Measurements from ENCODE around the gene TLR4.

Gene TLR4

DNA sequence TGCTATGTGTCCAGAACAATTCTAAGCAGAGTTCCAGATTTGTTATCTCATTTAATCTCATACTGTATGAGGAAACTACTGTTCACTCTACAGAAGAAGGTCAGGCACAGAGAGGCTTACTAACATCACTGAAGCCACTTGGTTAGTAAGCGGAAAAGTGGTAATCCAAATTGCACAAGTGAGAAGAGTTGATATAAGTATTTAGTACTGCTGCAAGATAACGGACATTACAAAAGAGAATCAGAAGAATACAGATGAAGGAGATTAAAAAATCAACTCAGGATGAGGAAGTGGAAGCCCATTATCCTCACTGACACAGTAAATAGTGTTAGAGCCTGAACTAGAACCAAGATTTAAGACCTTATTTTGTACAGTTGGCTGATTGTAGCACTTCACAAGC is 22.3 kb upstream of the TLR4 start:
- H3K36me3 ChIP-seq (ENCODE audit: control insufficient read depth, insufficient read depth, low read length), result no peaks in the 10 kb centered on the region
- no peak overlapping the region for H3K27ac ChIP-seq (ENCODE audit: insufficient read depth, low read depth, low read length, poor library complexity, severe bottlenecking)
- no peaks in the 10 kb centered on the region for H3K9me3 ChIP-seq (ENCODE audit: control insufficient read depth, low read length)
- no peaks in the 10 kb centered on the region for H3K4me1 ChIP-seq (ENCODE audit: control insufficient read depth, insufficient read depth, low read length)
- no peaks in the 10 kb centered on the region for H3K27me3 ChIP-seq (ENCODE audit: control insufficient read depth, insufficient read depth, low read length, poor library complexity, severe bottlenecking)
- 93 to 97% methylated on average over 2 of the region's 2 CpGs for WGBS, 2 experiments
- H3K4me3 ChIP-seq (ENCODE audit: insufficient read depth, low read depth, low read length), result no peak overlapping the region

DNA sequence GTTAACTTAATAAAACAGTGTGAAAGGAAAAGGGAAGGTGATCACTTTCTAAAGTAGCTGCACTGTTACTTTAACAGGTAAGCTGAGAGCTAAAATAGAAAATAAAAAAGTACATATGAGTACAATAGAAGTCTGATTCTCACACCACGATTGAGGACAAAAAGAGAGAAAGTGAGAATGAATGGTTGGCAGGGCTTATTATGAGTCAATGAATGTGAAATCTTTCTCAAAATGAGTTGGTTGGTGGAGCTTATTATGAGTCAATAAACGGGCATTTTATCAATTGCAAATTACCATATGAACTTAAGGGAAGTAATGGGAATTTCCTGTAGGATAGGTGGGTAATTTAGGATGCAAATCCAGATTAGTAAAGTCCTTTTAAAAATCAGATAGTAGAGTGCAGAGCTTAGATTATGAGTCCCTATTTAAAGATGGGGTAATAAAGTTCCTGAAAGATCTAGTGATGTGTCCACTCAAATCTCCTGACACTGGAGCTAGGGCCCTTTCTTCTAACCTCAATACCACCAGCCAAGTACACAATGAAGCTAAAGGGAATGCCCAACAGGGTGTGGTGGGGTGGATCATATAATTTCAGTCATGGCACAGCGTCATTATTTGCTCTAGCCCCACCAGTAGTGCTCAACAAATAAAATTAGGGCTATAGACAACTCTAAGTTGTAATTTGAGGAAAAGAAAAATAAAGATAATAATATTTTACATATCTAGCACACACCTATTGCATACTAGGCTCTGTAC is 21.1 kb upstream of the TLR4 start:
- 77 to 94% methylated on average over 1 to 3 of the region's 3 CpGs for WGBS, 2 experiments

DNA sequence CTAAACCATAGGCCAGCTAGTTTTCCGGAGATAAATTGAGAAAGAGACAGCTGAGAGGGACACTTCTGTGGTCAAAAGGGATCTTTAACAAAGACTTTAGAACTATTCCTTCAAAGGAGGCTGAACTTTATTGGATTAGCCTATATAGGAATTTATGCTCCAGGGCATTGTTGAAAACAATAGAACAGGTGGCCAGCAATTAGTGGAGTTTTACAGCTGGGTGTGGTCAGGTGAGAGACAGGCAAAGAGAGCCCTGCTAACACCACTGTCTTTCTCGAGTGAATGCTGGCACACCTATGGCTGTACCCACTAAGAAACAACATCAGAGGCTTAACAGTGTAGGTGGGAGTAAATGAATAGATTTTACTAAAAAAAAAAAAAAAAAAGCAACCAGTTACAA is 16.7 kb upstream of the TLR4 start:
- H3K4me3 ChIP-seq (ENCODE audit: insufficient read depth, low read depth, low read length), result no peak overlapping the region

More for the DNA sequence above, 21.1 kb upstream of the TLR4 start:
- H3K36me3 ChIP-seq (ENCODE audit: control insufficient read depth, insufficient read depth, low read length), result no peaks in the 10 kb centered on the region
- no peaks in the 10 kb centered on the region for H3K9me3 ChIP-seq (ENCODE audit: control insufficient read depth, low read length)
- no peaks in the 10 kb centered on the region for H3K4me1 ChIP-seq (ENCODE audit: control insufficient read depth, insufficient read depth, low read length)
- no peak overlapping the region for H3K27ac ChIP-seq (ENCODE audit: insufficient read depth, low read depth, low read length, poor library complexity, severe bottlenecking)
- H3K4me3 ChIP-seq (ENCODE audit: insufficient read depth, low read depth, low read length), result no peak overlapping the region
- H3K27me3 ChIP-seq (ENCODE audit: control insufficient read depth, insufficient read depth, low read length, poor library complexity, severe bottlenecking), result no peaks in the 10 kb centered on the region

DNA sequence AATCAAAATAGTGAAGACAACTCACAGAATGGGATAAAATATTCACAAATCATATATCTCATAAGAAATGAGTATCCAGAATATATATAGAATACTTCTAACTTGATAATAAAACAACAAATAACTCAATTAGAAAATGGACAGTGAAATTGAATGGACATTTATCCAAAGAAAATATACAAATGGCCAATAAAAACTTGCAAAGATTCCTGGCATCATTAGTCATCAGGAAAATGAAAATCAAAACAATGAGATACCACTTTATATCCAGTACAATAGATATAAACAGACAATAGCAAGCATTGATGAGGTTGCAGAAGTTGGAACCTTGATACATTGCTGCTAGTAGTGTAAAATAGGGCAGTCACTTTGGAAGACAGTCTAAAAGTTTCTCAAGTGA is 12.8 kb upstream of the TLR4 start:
- Histone ChIP-seq H3K36me3 (ENCODE audit: control insufficient read depth, insufficient read depth, low read length) (no peaks in the 10 kb centered on the region), H3K27me3 (ENCODE audit: control insufficient read depth, insufficient read depth, low read length, poor library complexity, severe bottlenecking) (no peaks in the 10 kb centered on the region), H3K4me3 (ENCODE audit: insufficient read depth, low read depth, low read length) (no peak overlapping the region), H3K4me1 (ENCODE audit: control insufficient read depth, insufficient read depth, low read length) (no peaks in the 10 kb centered on the region), H3K27ac (ENCODE audit: insufficient read depth, low read depth, low read length, poor library complexity, severe bottlenecking) (no peak overlapping the region), H3K9me3 (ENCODE audit: control insufficient read depth, low read length) (no peaks in the 10 kb centered on the region)

More for the DNA sequence above, 16.7 kb upstream of the TLR4 start:
- Histone ChIP-seq H3K4me1 (ENCODE audit: control insufficient read depth, insufficient read depth, low read length) (no peaks in the 10 kb centered on the region), H3K36me3 (ENCODE audit: control insufficient read depth, insufficient read depth, low read length) (no peaks in the 10 kb centered on the region), H3K9me3 (ENCODE audit: control insufficient read depth, low read length) (no peaks in the 10 kb centered on the region), H3K27me3 (ENCODE audit: control insufficient read depth, insufficient read depth, low read length, poor library complexity, severe bottlenecking) (no peaks in the 10 kb centered on the region), H3K27ac (ENCODE audit: insufficient read depth, low read depth, low read length, poor library complexity, severe bottlenecking) (no peak overlapping the region)
- WGBS, 2 experiments, result 74 to 78% methylated on average over 2 of the region's 2 CpGs

DNA sequence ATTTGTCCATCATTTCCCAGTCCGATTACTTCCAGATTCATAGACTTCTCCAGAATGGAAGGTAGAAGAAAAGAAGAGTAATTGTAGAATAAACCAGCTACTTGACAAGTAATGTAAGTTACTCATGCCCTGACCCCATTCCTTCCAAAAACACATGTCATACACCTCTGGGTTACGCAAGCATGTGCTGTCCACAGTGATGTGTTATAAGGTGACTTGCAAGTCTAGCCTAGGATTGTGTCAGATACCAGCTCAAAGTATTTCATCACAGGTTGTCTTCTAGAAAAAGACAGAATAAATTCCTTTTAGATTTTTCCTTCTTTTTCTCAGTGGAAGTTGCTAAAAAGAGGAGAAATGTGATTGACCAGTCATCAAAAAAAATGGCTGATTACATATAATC is 8.0 kb upstream of the TLR4 start:
- Histone ChIP-seq H3K36me3 (ENCODE audit: control insufficient read depth, insufficient read depth, low read length) (no peaks in the 10 kb centered on the region), H3K27ac (ENCODE audit: insufficient read depth, low read depth, low read length, poor library complexity, severe bottlenecking) (no peak overlapping the region), H3K9me3 (ENCODE audit: control insufficient read depth, low read length) (no peaks in the 10 kb centered on the region), H3K4me3 (ENCODE audit: insufficient read depth, low read depth, low read length) (no peak overlapping the region), H3K27me3 (ENCODE audit: control insufficient read depth, insufficient read depth, low read length, poor library complexity, severe bottlenecking) (no peaks in the 10 kb centered on the region), H3K4me1 (ENCODE audit: control insufficient read depth, insufficient read depth, low read length) (no peaks in the 10 kb centered on the region)
- WGBS, 2 experiments, result 88 to 90% methylated on average over 1 to 2 of the region's 2 CpGs

DNA sequence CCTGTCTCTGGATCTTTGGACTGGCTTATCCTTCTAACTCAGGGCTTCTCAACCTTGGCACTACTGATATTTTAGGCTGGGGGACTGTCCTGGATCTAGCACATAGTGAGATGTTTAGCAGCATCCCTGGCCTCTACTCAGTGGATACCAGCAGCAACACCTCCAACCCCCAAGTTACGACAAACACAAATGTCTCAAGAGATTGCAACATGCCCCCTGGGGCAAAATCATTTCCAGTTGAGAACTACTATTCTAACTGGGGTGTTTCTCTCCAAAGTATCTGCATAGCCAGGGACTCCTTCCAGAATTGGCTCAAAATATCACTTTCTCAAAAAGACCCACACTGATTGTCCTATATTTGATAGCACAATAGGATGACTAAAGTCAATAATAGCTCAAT is 7.2 kb upstream of the TLR4 start:
- Histone ChIP-seq H3K4me3 (ENCODE audit: insufficient read depth, low read depth, low read length) (no peak overlapping the region), H3K27me3 (ENCODE audit: control insufficient read depth, insufficient read depth, low read length, poor library complexity, severe bottlenecking) (no peaks in the 10 kb centered on the region), H3K27ac (ENCODE audit: insufficient read depth, low read depth, low read length, poor library complexity, severe bottlenecking) (no peak overlapping the region), H3K9me3 (ENCODE audit: control insufficient read depth, low read length) (no peaks in the 10 kb centered on the region), H3K4me1 (ENCODE audit: control insufficient read depth, insufficient read depth, low read length) (no peaks in the 10 kb centered on the region), H3K36me3 (ENCODE audit: control insufficient read depth, insufficient read depth, low read length) (no peaks in the 10 kb centered on the region)
- WGBS, 2 experiments, result 93 to 100% methylated on average over 1 of the region's 1 CpG

DNA sequence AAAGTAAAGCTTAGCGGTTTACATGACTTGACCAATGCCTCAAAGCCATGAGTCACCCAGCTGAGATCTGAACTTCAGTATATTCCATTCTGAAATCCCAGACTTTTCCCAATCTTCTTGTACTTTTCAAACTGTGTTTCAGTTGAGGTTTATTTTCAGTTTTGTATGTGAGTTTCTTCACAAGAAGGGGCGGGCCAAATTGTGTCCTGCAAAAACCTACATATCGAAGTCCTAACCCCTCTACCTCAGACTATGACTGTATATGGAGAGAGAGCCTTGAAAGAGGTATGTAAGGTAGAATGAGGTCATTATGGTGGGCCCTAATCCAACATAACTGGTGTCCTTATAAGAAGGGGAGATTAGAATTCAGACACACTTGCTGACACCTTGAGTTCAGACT is 666 bp upstream of the TLR4 start:
- WGBS, 2 experiments, result 100% methylated on average over 1 to 2 of the region's 3 CpGs
- H3K4me1 ChIP-seq (ENCODE audit: control insufficient read depth, insufficient read depth, low read length), result no peaks in the 10 kb centered on the region
- no peak overlapping the region for H3K4me3 ChIP-seq (ENCODE audit: insufficient read depth, low read depth, low read length)
- H3K36me3 ChIP-seq (ENCODE audit: control insufficient read depth, insufficient read depth, low read length), result no peaks in the 10 kb centered on the region
- H3K9me3 ChIP-seq (ENCODE audit: control insufficient read depth, low read length), result no peaks in the 10 kb centered on the region
- no peaks in the 10 kb centered on the region for H3K27me3 ChIP-seq (ENCODE audit: control insufficient read depth, insufficient read depth, low read length, poor library complexity, severe bottlenecking)
- H3K27ac ChIP-seq (ENCODE audit: insufficient read depth, low read depth, low read length, poor library complexity, severe bottlenecking), result no peak overlapping the region

DNA sequence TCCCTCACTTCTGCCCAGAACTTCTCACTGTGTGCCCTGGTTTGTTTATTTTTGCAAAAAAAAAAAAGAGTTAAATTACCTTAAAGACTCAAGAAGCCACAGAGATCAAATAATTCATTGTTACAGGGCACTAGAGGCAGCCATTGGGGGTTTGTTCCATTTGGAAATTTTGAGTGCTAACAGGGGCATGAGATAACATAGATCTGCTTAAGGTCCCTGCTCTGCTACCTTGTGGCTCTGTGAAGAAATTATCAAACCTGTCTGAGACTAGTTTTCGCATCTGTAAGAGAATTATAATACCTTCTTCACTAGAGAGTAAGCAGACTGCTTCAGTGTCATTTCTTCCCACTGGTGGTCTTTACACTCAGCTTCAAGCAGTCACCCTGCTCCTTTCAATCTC is 394 bp downstream of the TLR4 start:
- H3K9me3 ChIP-seq (ENCODE audit: control insufficient read depth, low read length), result no peaks in the 10 kb centered on the region
- H3K36me3 ChIP-seq (ENCODE audit: control insufficient read depth, insufficient read depth, low read length), result no peaks in the 10 kb centered on the region
- H3K27me3 ChIP-seq (ENCODE audit: control insufficient read depth, insufficient read depth, low read length, poor library complexity, severe bottlenecking), result no peaks in the 10 kb centered on the region
- no peak overlapping the region for H3K4me3 ChIP-seq (ENCODE audit: insufficient read depth, low read depth, low read length)
- no peak overlapping the region for H3K27ac ChIP-seq (ENCODE audit: insufficient read depth, low read depth, low read length, poor library complexity, severe bottlenecking)
- WGBS, 2 experiments, result 84 to 100% methylated on average over 1 of the region's 1 CpG
- no peaks in the 10 kb centered on the region for H3K4me1 ChIP-seq (ENCODE audit: control insufficient read depth, insufficient read depth, low read length)

DNA sequence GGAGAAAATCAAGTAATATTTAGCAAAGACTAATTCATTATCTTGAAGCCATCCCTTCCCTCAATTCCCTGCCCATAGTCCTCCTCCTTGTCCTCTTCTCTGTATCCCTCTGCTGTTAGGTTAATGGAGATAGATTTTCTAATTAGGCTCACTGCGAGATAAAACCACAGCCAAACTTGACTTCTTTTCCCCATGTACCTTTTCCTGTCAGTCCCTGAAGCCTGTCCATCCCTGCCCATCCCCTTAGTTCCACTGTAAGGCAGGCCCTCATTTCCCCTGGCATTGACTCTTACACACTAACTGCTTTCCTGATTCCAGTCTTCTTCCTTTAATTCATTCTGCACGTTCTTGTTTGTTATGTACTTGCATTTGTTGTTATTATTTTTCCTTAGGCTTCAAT is 1.2 kb downstream of the TLR4 start:
- H3K4me3 ChIP-seq (ENCODE audit: insufficient read depth, low read depth, low read length), result no peak overlapping the region
- no peak overlapping the region for H3K27ac ChIP-seq (ENCODE audit: insufficient read depth, low read depth, low read length, poor library complexity, severe bottlenecking)
- H3K36me3 ChIP-seq (ENCODE audit: control insufficient read depth, insufficient read depth, low read length), result no peaks in the 10 kb centered on the region
- no peaks in the 10 kb centered on the region for H3K4me1 ChIP-seq (ENCODE audit: control insufficient read depth, insufficient read depth, low read length)
- 60 to 100% methylated on average over 1 to 2 of the region's 2 CpGs for WGBS, 2 experiments
- H3K9me3 ChIP-seq (ENCODE audit: control insufficient read depth, low read length), result no peaks in the 10 kb centered on the region
- H3K27me3 ChIP-seq (ENCODE audit: control insufficient read depth, insufficient read depth, low read length, poor library complexity, severe bottlenecking), result no peaks in the 10 kb centered on the region

DNA sequence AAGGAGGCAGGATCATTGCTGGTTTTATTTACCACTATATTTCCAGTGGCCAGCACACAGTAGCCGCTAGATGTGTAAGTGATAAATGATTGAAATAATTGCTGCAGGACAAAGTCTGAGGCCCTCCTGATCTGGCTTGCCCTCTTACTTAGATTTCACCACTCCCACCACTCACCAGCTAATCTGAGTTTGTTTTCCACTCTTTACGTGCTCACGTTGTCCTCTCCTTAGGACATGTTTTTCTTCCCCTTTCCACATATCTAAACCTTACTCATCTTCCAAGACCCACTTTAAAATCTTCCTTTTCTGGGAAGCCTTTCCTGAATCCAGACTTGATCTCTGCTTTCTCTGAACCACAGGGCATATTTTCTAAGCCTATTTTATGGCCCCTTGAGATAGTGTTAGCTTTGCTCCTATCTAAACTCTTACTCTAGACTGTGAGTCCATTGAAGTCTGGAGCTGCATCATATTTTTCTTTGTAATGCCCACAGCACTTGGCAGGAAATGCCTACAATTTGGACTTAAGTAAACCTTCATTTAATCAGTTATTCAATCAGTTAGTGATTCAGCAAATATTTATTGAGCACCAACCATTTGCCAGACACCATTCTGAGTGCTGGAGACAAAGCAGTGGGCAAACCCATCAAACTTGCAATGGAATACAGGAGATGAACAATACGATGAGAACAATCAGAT is 2.4 kb downstream of the TLR4 start:
- Histone ChIP-seq H3K9me3 (ENCODE audit: control insufficient read depth, low read length) (no peaks in the 10 kb centered on the region), H3K4me1 (ENCODE audit: control insufficient read depth, insufficient read depth, low read length) (no peaks in the 10 kb centered on the region), H3K27me3 (ENCODE audit: control insufficient read depth, insufficient read depth, low read length, poor library complexity, severe bottlenecking) (no peaks in the 10 kb centered on the region), H3K36me3 (ENCODE audit: control insufficient read depth, insufficient read depth, low read length) (no peaks in the 10 kb centered on the region), H3K27ac (ENCODE audit: insufficient read depth, low read depth, low read length, poor library complexity, severe bottlenecking) (no peak overlapping the region), H3K4me3 (ENCODE audit: insufficient read depth, low read depth, low read length) (no peak overlapping the region)
- 90 to 95% methylated on average over 3 to 4 of the region's 4 CpGs for WGBS, 2 experiments

All from ectodermal cell (in vitro differentiated cells).